Stomach smooth muscle (tissue), 2 donors: ENCODE measurements around the gene GALNT18.

Experiments
- H3K27ac ChIP-seq: one replicate; pipeline ENCODE4 v1.7.0; 2013; ENCODE audit warnings: mild to moderate bottlenecking, low read length, inconsistent platforms
- H3K27me3 ChIP-seq, 2 donors: one replicate each; pipeline ENCODE4 v1.7.0; 2013; ENCODE audit warnings: low read length in 2 of 2; ENCODE audit not compliant: insufficient read depth in 2 of 2, control insufficient read depth in 1 of 2
- H3K36me3 ChIP-seq, 2 donors: one replicate each; pipeline ENCODE4 v1.7.0; 2013; ENCODE audit warnings: low read length in 2 of 2; ENCODE audit not compliant: control insufficient read depth in 2 of 2, insufficient read depth in 2 of 2
- H3K4me1 ChIP-seq: one replicate; pipeline ENCODE4 v1.7.0; 2013; ENCODE audit warnings: low read length; ENCODE audit not compliant: control insufficient read depth, insufficient read depth
- H3K4me3 ChIP-seq, 2 donors: one replicate each; pipeline ENCODE4 v1.7.0; 2013; ENCODE audit warnings: low read length in 2 of 2
- H3K9ac ChIP-seq, 2 donors: one replicate each; pipeline ENCODE4 v1.7.0; 2013; ENCODE audit warnings: low read length in 2 of 2, mild to moderate bottlenecking in 1 of 2
- H3K9me3 ChIP-seq, 2 donors: one replicate each; pipeline ENCODE4 v1.7.0; 2013; ENCODE audit warnings: low read length in 2 of 2; ENCODE audit not compliant: control insufficient read depth in 2 of 2
- donor health status: healthy.
- donor health status: Pancreatic carcinoma.

GALNT18 gene

GRCh38 chr11:11389238-11389637 is 232.6 kb downstream of the GALNT18 start:
- H3K36me3 ChIP-seq: no peaks in the 10 kb centered on the region
- no peak overlapping the region for H3K4me3 ChIP-seq
- no peaks in the 10 kb centered on the region for H3K27me3 ChIP-seq
- no peaks in the 10 kb centered on the region for H3K9me3 ChIP-seq
- H3K9ac ChIP-seq: no peak overlapping the region
- H3K27ac ChIP-seq: no peak overlapping the region
- peaks cover 2% of the 10 kb centered on the region for H3K4me1 ChIP-seq

DNA sequence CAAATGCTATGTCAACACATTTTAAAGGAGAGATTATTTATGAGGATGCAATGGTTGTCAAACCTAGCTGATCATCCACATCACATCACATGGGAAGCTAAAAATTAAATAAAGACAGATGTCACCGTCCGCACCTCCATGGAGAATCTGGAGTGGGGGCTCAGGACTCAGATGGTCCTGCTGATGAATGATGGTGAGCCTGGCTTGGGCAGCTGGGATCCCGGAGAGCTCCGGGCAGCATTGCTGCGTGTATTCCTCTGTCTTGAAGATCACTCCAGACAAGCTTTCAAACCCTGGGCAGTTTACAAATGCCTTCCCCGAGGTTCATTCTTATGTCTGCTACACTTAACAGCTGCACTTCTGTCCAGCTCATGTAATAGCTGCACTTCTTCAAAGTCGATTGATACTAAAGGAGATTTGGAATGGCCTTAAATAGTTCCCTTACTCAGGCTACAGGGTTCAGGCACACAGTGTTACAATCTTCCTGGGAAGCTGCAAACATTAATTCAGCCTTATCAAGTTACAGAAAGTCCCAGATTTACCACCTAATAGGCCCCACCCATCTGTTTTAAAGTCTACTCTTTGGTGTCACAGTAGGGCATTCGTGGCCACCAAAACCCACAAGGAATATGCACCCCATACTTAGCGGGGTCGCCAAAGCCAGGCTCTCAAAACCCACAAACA is 234.0 kb downstream of the GALNT18 start:
- Histone ChIP-seq H3K4me3 (no peak overlapping the region), H3K9ac (no peak overlapping the region), H3K36me3 (no peaks in the 10 kb centered on the region), H3K9me3 (no peaks in the 10 kb centered on the region), H3K27me3 (no peaks in the 10 kb centered on the region), H3K27ac (no peak overlapping the region), H3K4me1 (peaks cover 2% of the 10 kb centered on the region)

DNA sequence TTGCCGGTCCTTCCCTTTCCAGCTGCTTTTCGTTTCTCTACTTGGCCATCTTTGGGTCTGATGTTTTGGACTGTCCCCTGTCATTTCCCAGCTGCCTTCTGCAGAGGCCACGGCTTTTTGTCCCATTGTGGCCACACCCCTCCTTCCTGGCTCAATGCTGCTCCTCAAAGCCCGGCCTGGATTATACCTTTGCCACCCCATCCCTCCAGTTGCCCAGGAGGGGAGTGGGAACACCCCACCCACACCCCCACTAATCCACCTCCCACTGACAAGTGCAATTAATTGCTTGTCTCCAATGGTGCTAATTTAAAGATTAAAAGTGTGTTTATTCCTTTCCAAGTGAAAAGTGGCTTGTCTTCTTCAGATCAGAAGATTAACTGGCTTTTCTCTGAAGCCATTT is 234.6 kb downstream of the GALNT18 start:
- Histone ChIP-seq H3K9me3 (no peaks in the 10 kb centered on the region), H3K9ac (no peak overlapping the region), H3K4me3 (no peak overlapping the region), H3K36me3 (no peaks in the 10 kb centered on the region), H3K4me1 (peaks cover 2% of the 10 kb centered on the region), H3K27me3 (no peaks in the 10 kb centered on the region), H3K27ac (no peak overlapping the region)

GRCh38 chr11:11384829-11385228 is 237.0 kb downstream of the GALNT18 start:
- no peak overlapping the region for H3K4me3 ChIP-seq
- H3K4me1 ChIP-seq: no peaks in the 10 kb centered on the region
- H3K27me3 ChIP-seq: no peaks in the 10 kb centered on the region
- H3K9ac ChIP-seq: no peak overlapping the region
- no peaks in the 10 kb centered on the region for H3K9me3 ChIP-seq
- no peaks in the 10 kb centered on the region for H3K36me3 ChIP-seq
- no peak overlapping the region for H3K27ac ChIP-seq

- Histone ChIP-seq H3K9ac (no peak overlapping the region), H3K27ac (no peak overlapping the region), H3K4me3 (no peak overlapping the region), H3K36me3 (no peaks in the 10 kb centered on the region), H3K4me1 (no peaks in the 10 kb centered on the region), H3K27me3 (no peaks in the 10 kb centered on the region), H3K9me3 (no peaks in the 10 kb centered on the region)
These were observed 237.8 kb downstream of the GALNT18 start for GRCh38 chr11:11383995-11384394.

GRCh38 chr11:11382858-11383532 is 238.8 kb downstream of the GALNT18 start:
- Histone ChIP-seq H3K27ac (no peak overlapping the region), H3K27me3 (no peaks in the 10 kb centered on the region), H3K9ac (no peak overlapping the region), H3K9me3 (no peaks in the 10 kb centered on the region), H3K4me1 (no peaks in the 10 kb centered on the region), H3K4me3 (no peak overlapping the region), H3K36me3 (no peaks in the 10 kb centered on the region)

- no peak overlapping the region for H3K9ac ChIP-seq
- no peaks in the 10 kb centered on the region for H3K9me3 ChIP-seq
- H3K4me1 ChIP-seq: no peaks in the 10 kb centered on the region
- peaks cover 0 to 2% of the 10 kb centered on the region in 2 donors for H3K27me3 ChIP-seq
- H3K27ac ChIP-seq: no peak overlapping the region
- H3K36me3 ChIP-seq: peaks cover 0 to 3% of the 10 kb centered on the region in 2 donors
- H3K4me3 ChIP-seq: no peak overlapping the region
These were observed 240.2 kb downstream of the GALNT18 start for GRCh38 chr11:11381471-11382105.

DNA sequence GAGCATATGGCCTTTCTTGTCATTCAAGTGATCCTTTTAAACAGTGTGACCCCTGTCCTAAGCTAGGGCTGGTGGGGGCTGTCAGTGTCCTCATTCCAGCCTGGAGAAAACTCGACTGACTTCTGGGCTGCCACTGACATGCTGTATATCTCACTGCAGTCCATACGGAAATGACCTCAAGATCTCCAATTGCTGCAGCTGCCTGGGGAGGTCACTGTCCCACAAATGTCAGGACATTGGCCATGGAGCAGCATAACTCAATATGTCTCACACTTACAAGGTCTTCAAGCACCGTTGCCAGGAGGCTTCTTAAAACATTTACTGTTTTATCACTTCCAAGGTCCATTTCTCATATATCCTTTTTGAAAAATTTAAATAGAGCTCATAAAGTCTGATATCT is 240.9 kb downstream of the GALNT18 start:
- H3K4me1 ChIP-seq: no peaks in the 10 kb centered on the region

DNA sequence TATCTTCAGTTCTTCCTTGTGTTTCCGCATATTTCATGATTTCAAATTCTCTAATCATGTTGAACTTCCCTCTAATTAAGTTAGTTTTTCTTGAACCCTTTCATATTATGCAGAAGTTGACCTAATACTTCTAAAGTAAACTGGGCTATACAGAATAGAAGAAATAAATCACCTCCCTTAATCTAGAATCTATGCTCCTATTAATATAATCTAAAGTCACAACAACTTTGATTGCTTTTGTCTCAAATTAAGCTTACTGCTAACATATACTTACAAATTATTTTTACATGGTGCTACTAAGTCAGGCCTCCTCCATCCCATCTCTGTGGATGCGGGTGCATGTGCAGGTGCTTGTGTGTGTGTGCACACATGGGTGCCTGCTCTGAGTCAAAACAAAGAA is 241.5 kb downstream of the GALNT18 start:
- Histone ChIP-seq H3K9me3 (no peaks in the 10 kb centered on the region), H3K36me3 (peaks cover 0 to 3% of the 10 kb centered on the region in 2 donors), H3K9ac (no peak overlapping the region), H3K27me3 (peaks cover 0 to 2% of the 10 kb centered on the region in 2 donors), H3K27ac (no peak overlapping the region), H3K4me3 (no peak overlapping the region), H3K4me1 (no peaks in the 10 kb centered on the region)

More for the DNA sequence above, 240.9 kb downstream of the GALNT18 start:
- Histone ChIP-seq H3K4me3 (no peak overlapping the region), H3K27ac (no peak overlapping the region), H3K9ac (no peak overlapping the region), H3K9me3 (no peaks in the 10 kb centered on the region), H3K27me3 (peaks cover 0 to 2% of the 10 kb centered on the region in 2 donors), H3K36me3 (peaks cover 0 to 3% of the 10 kb centered on the region in 2 donors)

- Histone ChIP-seq H3K9ac (no peak overlapping the region), H3K27me3 (peaks cover 0 to 2% of the 10 kb centered on the region in 2 donors), H3K27ac (no peak overlapping the region), H3K4me1 (no peaks in the 10 kb centered on the region), H3K4me3 (no peak overlapping the region), H3K9me3 (no peaks in the 10 kb centered on the region), H3K36me3 (peaks cover 0 to 3% of the 10 kb centered on the region in 2 donors)
These were observed 242.1 kb downstream of the GALNT18 start for GRCh38 chr11:11379661-11380060.
